C4-2B (cell line): Measurements from ENCODE around the gene MYO7B.

ENCODE experiments used
- ZFX ChIP-seq: fragments of 450-650 bp; IDR thresholded peaks from 2 replicates; pipeline ENCODE4 v1.6.1; 2017
- TF ChIP-seq, protein P1 (sequence below): fragments of 450-650 bp; conservative IDR thresholded peaks from 2 replicates; pipeline ENCODE4 v1.5.1; 2017; ENCODE audit warnings: mild to moderate bottlenecking

GRCh38 chr2:127661949-127662510 is 126.5 kb downstream of the MYO7B start:
- TF ChIP-seq, protein P1, sequence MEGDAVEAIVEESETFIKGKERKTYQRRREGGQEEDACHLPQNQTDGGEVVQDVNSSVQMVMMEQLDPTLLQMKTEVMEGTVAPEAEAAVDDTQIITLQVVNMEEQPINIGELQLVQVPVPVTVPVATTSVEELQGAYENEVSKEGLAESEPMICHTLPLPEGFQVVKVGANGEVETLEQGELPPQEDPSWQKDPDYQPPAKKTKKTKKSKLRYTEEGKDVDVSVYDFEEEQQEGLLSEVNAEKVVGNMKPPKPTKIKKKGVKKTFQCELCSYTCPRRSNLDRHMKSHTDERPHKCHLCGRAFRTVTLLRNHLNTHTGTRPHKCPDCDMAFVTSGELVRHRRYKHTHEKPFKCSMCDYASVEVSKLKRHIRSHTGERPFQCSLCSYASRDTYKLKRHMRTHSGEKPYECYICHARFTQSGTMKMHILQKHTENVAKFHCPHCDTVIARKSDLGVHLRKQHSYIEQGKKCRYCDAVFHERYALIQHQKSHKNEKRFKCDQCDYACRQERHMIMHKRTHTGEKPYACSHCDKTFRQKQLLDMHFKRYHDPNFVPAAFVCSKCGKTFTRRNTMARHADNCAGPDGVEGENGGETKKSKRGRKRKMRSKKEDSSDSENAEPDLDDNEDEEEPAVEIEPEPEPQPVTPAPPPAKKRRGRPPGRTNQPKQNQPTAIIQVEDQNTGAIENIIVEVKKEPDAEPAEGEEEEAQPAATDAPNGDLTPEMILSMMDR: no peak
- no peak for TF ChIP-seq ZFX
